K562 (cell line): ENCODE data around the gene MANEAL. TPM values are rescaled to one million over a fixed set of nuclear protein-coding genes. Genes with fewer than 3 reads are reported as not detected.

ENCODE experiments used
- ATAC-seq: fragments of 200-7000 bp; cut with Tn5 transposase; 3 replicates; pipeline ENCODE4 v1.9.1; 2020; ENCODE audit warnings: moderate library complexity
- BruUV-seq: library from RNA; stranded (reverse); fragments of 400-500 nt; replicated peaks from 2 replicates; lab custom pipeline; 2021; lab: Mats Ljungman, UMichigan
- CTCF ChIA-PET: fragments of 300-600 bp; formaldehyde crosslinking; extraction: SDS; loops from one replicate; lab custom pipeline; 2021; ENCODE audit warnings: low intra/inter-chr PET ratio; lab: Yijun Ruan, JAX
- POLR2A ChIA-PET: fragments of 300-600, 350-650 bp; sonication (Branson Sonifier 250); formaldehyde crosslinking; extraction: SDS; loops from one replicate; lab custom pipeline; 2021; ENCODE audit warnings: antibody characterized with exemption, inconsistent platforms; lab: Yijun Ruan, JAX
- DNase-seq, 4 experiments: peaks; one replicate each; pipeline versions ENCODE4 v3.0.0 to v3.0.0-alpha.2; 2011 to 2018; ENCODE audit warnings: low spot score in 3 of 4, mixed read lengths in 3 of 4; ENCODE audit errors: extremely low read depth in 1 of 4
- FAIRE-seq: peaks from 2 replicates; lab custom pipeline; 2011; peaks lifted over from hg19 to GRCh38; lab: Jason Lieb, UNC
- H2AFZ ChIP-seq: 2 replicates; pipeline ENCODE4 v1.6.0; 2011; ENCODE audit warnings: low read depth, low read length, control low read depth, inconsistent platforms
- H3K27ac ChIP-seq: fragments of 200-600 bp; 3 replicates; pipeline ENCODE4 v1.8.0; 2011; ENCODE audit warnings: low read depth, mild to moderate bottlenecking, control low read depth, inconsistent platforms, low read length, moderate library complexity, mixed read lengths; ENCODE audit errors: extremely low read depth
- H3K27me3 ChIP-seq, 2 experiments: fragments of 300-600 bp in 1 of 2; 2 replicates in 1 of 2; 3 replicates in 1 of 2; pipeline versions ENCODE4 v1.6.0 to v1.8.0; 2011; ENCODE audit warnings: inconsistent platforms in 2 of 2, low read length in 2 of 2, mild to moderate bottlenecking in 1 of 2, mixed read lengths in 1 of 2, moderate library complexity in 1 of 2; ENCODE audit not compliant: control insufficient read depth in 2 of 2, insufficient read depth in 2 of 2
- H3K36me3 ChIP-seq: fragments of 300-600 bp; 3 replicates; pipeline ENCODE4 v1.8.0; 2011; ENCODE audit warnings: mild to moderate bottlenecking, low read length, inconsistent platforms; ENCODE audit not compliant: control insufficient read depth, insufficient read depth
- H3K4me1 ChIP-seq, 2 experiments: fragments of 200-600 bp in 1 of 2; replicated peaks in 1 of 2; 2 replicates in 1 of 2; 3 replicates in 1 of 2; pipeline versions ENCODE4 v1.5.1 to v1.8.0; 2011; ENCODE audit warnings: inconsistent platforms in 2 of 2, low read length in 2 of 2, mild to moderate bottlenecking in 1 of 2, mixed read lengths in 1 of 2, moderate library complexity in 1 of 2; ENCODE audit not compliant: control insufficient read depth in 2 of 2, insufficient read depth in 2 of 2
- H3K4me2 ChIP-seq: 2 replicates; pipeline ENCODE4 v1.6.1; 2011; ENCODE audit warnings: low read length, control low read depth, inconsistent platforms, mixed read lengths; ENCODE audit not compliant: insufficient read depth
- H3K4me3 ChIP-seq: fragments of 200-600 bp; sonication (generic), shearing (Covaris generic); 2 replicates; pipeline ENCODE4 v1.5.1; 2016; ENCODE audit warnings: control low read depth, inconsistent platforms
- H3K79me2 ChIP-seq: fragments of 200-600 bp; 3 replicates; pipeline ENCODE4 v1.8.0; 2011; ENCODE audit warnings: low read length, inconsistent platforms; ENCODE audit not compliant: control insufficient read depth, insufficient read depth
- H3K9ac ChIP-seq, 2 experiments: 2 replicates each; pipeline versions ENCODE4 v1.6.0 to v1.6.1; 2011; ENCODE audit warnings: low read depth in 2 of 2, low read length in 2 of 2, control low read depth in 1 of 2, inconsistent platforms in 1 of 2, mild to moderate bottlenecking in 1 of 2, mixed read lengths in 1 of 2; ENCODE audit not compliant: insufficient read depth in 1 of 2
- H3K9me1 ChIP-seq: one replicate; pipeline ENCODE4 v1.6.0; 2011; ENCODE audit warnings: inconsistent platforms, mild to moderate bottlenecking, low read length, moderate library complexity; ENCODE audit not compliant: control insufficient read depth, insufficient read depth
- H3K9me3 ChIP-seq: replicated peaks from 2 replicates; pipeline ENCODE4 v1.5.1; 2011; ENCODE audit warnings: low read depth, low read length, inconsistent platforms; ENCODE audit not compliant: control insufficient read depth, insufficient read depth
- H4K20me1 ChIP-seq: replicated peaks from 2 replicates; pipeline ENCODE4 v1.6.1; 2011; ENCODE audit warnings: low read length, inconsistent platforms, mixed read lengths; ENCODE audit not compliant: control insufficient read depth, insufficient read depth
- CAMTA2 ChIP-seq: fragments of 250-450 bp; sonication (Bioruptor Pico); conservative IDR thresholded peaks from 2 replicates; pipeline ENCODE4 v1.5.1; 2022
- CBFB ChIP-seq: sonication (generic); formaldehyde crosslinking; IDR thresholded peaks from 2 replicates; pipeline ENCODE4 v1.4.0; 2020; ENCODE audit warnings: mild to moderate bottlenecking, missing genetic modification reagents
- CCNT2 ChIP-seq: IDR thresholded peaks from 2 replicates; pipeline ENCODE4 v1.6.1; 2011; ENCODE audit warnings: borderline replicate concordance, low read depth, mild to moderate bottlenecking, moderate library complexity, mixed read lengths, low read length; ENCODE audit not compliant: insufficient read length; ENCODE audit errors: extremely low read depth
- KHSRP ChIP-seq: fragments of 450-650 bp; IDR thresholded peaks from 2 replicates; pipeline ENCODE4 v1.6.1; 2017
- MXI1 ChIP-seq: IDR thresholded peaks from 2 replicates; pipeline ENCODE4 v1.6.1; 2011; ENCODE audit warnings: low read depth, mild to moderate bottlenecking, improper control_type of control experiment, low read length
- NR2F6 ChIP-seq: fragments of 450-650 bp; formaldehyde crosslinking; IDR thresholded peaks from 2 replicates; pipeline ENCODE4 v1.4.0; 2020; ENCODE audit warnings: mild to moderate bottlenecking
- PCBP2 ChIP-seq: fragments of 200-400 bp; formaldehyde crosslinking; IDR thresholded peaks from 2 replicates; pipeline ENCODE4 v1.6.1; 2018; ENCODE audit warnings: low read length, low read depth, mild to moderate bottlenecking, moderate library complexity; ENCODE audit not compliant: poor library complexity, severe bottlenecking
- PHTF2 ChIP-seq: fragments of 250-450 bp; sonication (Bioruptor Pico); IDR thresholded peaks from 2 replicates; pipeline ENCODE4 v1.5.0; 2021; ENCODE audit warnings: mild to moderate bottlenecking
- TCFL5 ChIP-seq: fragments of 250-450 bp; sonication (Bioruptor Pico); conservative IDR thresholded peaks from 2 replicates; pipeline ENCODE4 v1.6.1; 2021; ENCODE audit warnings: mild to moderate bottlenecking, moderate library complexity, matching md5 sums
- ZNF134 ChIP-seq: fragments of 250-450 bp; sonication (Bioruptor Pico); conservative IDR thresholded peaks from 2 replicates; pipeline ENCODE4 v1.4.0; 2020
- ZNF311 ChIP-seq: fragments of 250-450 bp; sonication (Bioruptor Pico); IDR thresholded peaks from 2 replicates; pipeline ENCODE4 v1.4.0; 2020; ENCODE audit warnings: mild to moderate bottlenecking, moderate library complexity
- WGBS: fragments of 100-300 bp; shearing (Covaris generic); methylation state at CpG from one replicate; pipeline ENCODE4 v1.1.6; 2016; ENCODE audit warnings: low coverage, mixed read lengths; ENCODE audit not compliant: insufficient coverage; ENCODE audit errors: missing lambda C conversion rate; 5-methylcytosine and 5-hydroxymethylcytosine counted together
- in situ Hi-C: fragments of 300-500 bp; cut with MboI; formaldehyde crosslinking; loops from 4 replicates; pipeline ENCODE4 v1.15.0; 2018; ENCODE audit warnings: inconsistent platforms, mixed read lengths
- intact Hi-C: fragments of 100-400 bp; cut with micrococcal nuclease; formaldehyde crosslinking; loops from 2 replicates; pipeline ENCODE4 v1.14.2; 2022
- polyA plus RNA-seq, 8 experiments: library from polyadenylated mRNA; depleted of rRNA in 4 of 8; stranded (reverse) in 5 of 8; unstranded in 3 of 8; fragments of >200 nt; fragmentation: Nextera tagmentation in 2 of 8; fragmentation: Illumina TruSeq in 1 of 8; extraction: Ambion mirVana in 2 of 8; extraction: Trizol in 1 of 8; gene quantifications; 2 replicates each; pipeline versions ENCODE4 v1.2.1 to v1.2.3, GENCODE V29; 2011 to 2014; ENCODE audit warnings: inconsistent platforms in 1 of 8, missing spikeins in 1 of 8
- total RNA-seq, 7 experiments: library from RNA; depleted of rRNA in 6 of 7; stranded (reverse); fragments of >200 nt in 6 of 7; fragmentation: Illumina TruSeq in 2 of 7; extraction: Trizol in 2 of 7; gene quantifications; 2 replicates each; pipeline versions ENCODE4 v1.2.1 to v1.2.3, GENCODE V29; 2011 to 2021; ENCODE audit warnings: low replicate concordance in 1 of 7
- TF ChIP-seq, protein P1 (sequence below): fragments of 250-450 bp; sonication (Bioruptor Pico); IDR thresholded peaks from 2 replicates; pipeline ENCODE4 v1.5.0; 2021
- TF ChIP-seq, protein P2 (sequence below): sonication (generic); formaldehyde crosslinking; IDR thresholded peaks from 2 replicates; pipeline ENCODE4 v1.4.0; 2020; ENCODE audit warnings: mild to moderate bottlenecking, missing genetic modification reagents

Gene MANEAL
- total and polyA plus RNA-seq, 9 of the 15 experiments (the other 6 are each of a cell fraction or from before 2014, with no cell fraction given), result 0.37 to 3.2 (median 1.2) TPM

DNA sequence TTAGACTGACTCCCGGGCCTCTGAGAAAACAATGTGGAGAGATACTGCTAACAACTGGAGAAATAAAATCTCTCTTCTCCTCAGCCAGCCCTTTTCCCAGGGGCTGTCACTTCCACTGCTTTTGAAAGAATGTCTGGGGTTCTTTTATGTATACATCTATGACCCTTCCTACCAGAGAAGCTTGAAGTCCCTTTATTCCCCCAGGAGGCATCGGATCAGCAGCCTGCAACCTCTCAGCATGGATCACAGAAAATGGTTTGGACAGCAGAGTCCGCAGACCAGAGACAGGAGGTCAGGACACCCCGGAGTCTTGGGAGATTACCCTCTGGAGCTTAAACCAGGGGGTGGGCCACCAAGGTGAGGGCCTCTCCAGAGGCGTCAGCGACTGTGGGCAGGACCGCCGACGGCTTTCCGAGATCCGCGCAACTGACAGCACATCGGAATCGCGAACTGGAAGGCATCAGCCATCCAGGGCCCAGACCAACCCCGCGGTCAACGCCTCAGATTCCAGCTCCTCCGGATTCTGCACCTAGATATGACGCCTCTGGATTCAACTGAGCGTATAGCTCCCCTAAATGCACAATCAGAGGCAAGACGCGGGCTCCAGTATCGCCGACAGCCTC is 29.7 kb upstream of the MANEAL start:
- no TSS peak for BruUV-seq
- FAIRE-seq, result no peak
- 26% methylated on average over 25 of the region's 25 CpGs for WGBS
- no peak overlapping the region for H3K4me3 ChIP-seq
- H3K27ac ChIP-seq, result no peak overlapping the region
- no peak for ATAC-seq
- no peaks in the 10 kb centered on the region for H3K9me3 ChIP-seq
- no peaks in the 10 kb centered on the region for H3K9me1 ChIP-seq
- intact Hi-C loops (loop anchor here (10.0 kb wide), 1 partner anchor 159 kb away; no protein-coding TSS in a partner anchor), in situ Hi-C loops (no loop called here)
- TF ChIP-seq CAMTA2 (CRISPR knock-in tag) (no peak), ZNF311 (CRISPR knock-in tag) (no peak), CCNT2 (no peak)
- no peaks in the 10 kb centered on the region for H3K36me3 ChIP-seq
- H3K27me3 ChIP-seq, result peaks cover 34 to 42% of the 10 kb centered on the region in 2 experiments
- peaks cover 4 to 34% of the 10 kb centered on the region in 2 experiments; a peak in 3 of 5 replicates for H3K4me1 ChIP-seq
- no peak overlapping the region for H3K4me2 ChIP-seq
- ChIA-PET POLR2A (interaction anchor here (0.6 to 1.3 kb wide), 2 partner anchors 13 to 14 kb away, joined by 4 read pairs; no protein-coding TSS in a partner anchor), CTCF (no interaction called here)
- no peak overlapping the region for H2AFZ ChIP-seq
- DNase-seq, result no peak
- no peak overlapping the region for H3K9ac ChIP-seq
- H4K20me1 ChIP-seq, result peaks cover 11% of the 10 kb centered on the region
- no peaks in the 10 kb centered on the region for H3K79me2 ChIP-seq

DNA sequence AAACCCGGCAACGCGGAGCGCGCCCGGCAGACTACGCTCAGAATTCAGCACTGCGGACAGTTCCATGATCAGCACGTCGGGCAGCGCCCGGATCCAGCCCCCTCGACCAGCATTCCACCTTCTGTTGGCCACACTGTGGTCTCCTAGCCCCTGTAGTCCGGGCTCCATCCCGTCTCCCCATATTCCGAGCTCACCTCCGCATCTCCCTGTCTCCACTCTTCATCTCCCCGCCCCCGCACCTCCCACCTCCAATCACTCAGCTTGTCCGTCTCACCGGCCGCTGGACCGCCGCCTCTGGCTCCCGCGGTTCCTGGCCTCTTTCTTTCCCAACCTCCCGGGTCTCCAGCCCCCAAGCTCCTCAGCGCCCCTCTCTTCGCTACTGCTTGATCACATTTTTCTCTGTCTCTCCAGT is 29.2 kb upstream of the MANEAL start:
- Histone ChIP-seq H3K9me3 (no peaks in the 10 kb centered on the region), H3K4me3 (no peak overlapping the region), H3K79me2 (no peaks in the 10 kb centered on the region), H2AFZ (no peak overlapping the region), H3K9ac (no peak overlapping the region), H3K4me1 (peaks cover 4 to 34% of the 10 kb centered on the region in 2 experiments; a peak in 3 of 5 replicates), H3K27ac (no peak overlapping the region), H3K36me3 (no peaks in the 10 kb centered on the region), H3K9me1 (no peaks in the 10 kb centered on the region), H3K4me2 (no peak overlapping the region), H4K20me1 (peaks cover 11% of the 10 kb centered on the region), H3K27me3 (peaks cover 34 to 42% of the 10 kb centered on the region in 2 experiments)
- 4% methylated on average over 29 of the region's 29 CpGs for WGBS
- BruUV-seq, result no TSS peak
- ChIA-PET CTCF (no interaction called here), POLR2A (interaction anchor here (0.6 to 1.0 kb wide), 2 partner anchors 14 to 31 kb away, joined by 4 read pairs; no protein-coding TSS in a partner anchor)
- in situ Hi-C loops, result no loop called here
- ATAC-seq (peak; percentile 93), FAIRE-seq (peak; percentile 75), DNase-seq (peak; percentile 67 to 83 (median 76))
- intact Hi-C loops, result loop anchor here (10.0 kb wide), 1 partner anchor 160 kb away; no protein-coding TSS in a partner anchor
- no peak for TF ChIP-seq TCFL5 (CRISPR knock-in tag)
- TF ChIP-seq, protein P1, sequence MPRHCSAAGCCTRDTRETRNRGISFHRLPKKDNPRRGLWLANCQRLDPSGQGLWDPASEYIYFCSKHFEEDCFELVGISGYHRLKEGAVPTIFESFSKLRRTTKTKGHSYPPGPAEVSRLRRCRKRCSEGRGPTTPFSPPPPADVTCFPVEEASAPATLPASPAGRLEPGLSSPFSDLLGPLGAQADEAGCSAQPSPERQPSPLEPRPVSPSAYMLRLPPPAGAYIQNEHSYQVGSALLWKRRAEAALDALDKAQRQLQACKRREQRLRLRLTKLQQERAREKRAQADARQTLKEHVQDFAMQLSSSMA, result no peak
- TF ChIP-seq, protein P2, sequence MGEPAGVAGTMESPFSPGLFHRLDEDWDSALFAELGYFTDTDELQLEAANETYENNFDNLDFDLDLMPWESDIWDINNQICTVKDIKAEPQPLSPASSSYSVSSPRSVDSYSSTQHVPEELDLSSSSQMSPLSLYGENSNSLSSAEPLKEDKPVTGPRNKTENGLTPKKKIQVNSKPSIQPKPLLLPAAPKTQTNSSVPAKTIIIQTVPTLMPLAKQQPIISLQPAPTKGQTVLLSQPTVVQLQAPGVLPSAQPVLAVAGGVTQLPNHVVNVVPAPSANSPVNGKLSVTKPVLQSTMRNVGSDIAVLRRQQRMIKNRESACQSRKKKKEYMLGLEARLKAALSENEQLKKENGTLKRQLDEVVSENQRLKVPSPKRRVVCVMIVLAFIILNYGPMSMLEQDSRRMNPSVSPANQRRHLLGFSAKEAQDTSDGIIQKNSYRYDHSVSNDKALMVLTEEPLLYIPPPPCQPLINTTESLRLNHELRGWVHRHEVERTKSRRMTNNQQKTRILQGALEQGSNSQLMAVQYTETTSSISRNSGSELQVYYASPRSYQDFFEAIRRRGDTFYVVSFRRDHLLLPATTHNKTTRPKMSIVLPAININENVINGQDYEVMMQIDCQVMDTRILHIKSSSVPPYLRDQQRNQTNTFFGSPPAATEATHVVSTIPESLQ (CRISPR knock-in tag), result peak; percentile 100
- no peak for TF ChIP-seq ZNF134 (CRISPR knock-in tag)
- no peak for TF ChIP-seq NR2F6
- no peak for TF ChIP-seq PHTF2 (CRISPR knock-in tag)
- TF ChIP-seq PCBP2, result no peak
- no peak for TF ChIP-seq KHSRP
- peak; percentile 76; the same call in 1 of the 2 replicates for TF ChIP-seq MXI1
- TF ChIP-seq CBFB (CRISPR knock-in tag), result peak; percentile 91
